Activated T-cell treated with anti-CD3 and anti-CD28 coated beads, Interleukin-2, amount 50 U/mL, for 72 hours (primary cell): ENCODE data around the gene ELMO1. TPM values are rescaled to one million over a fixed set of nuclear protein-coding genes. Genes with fewer than 3 reads are reported as not detected.

ENCODE experiments used
- ATAC-seq, 2 donors: fragments of 150-1000 bp; cut with Tn5 transposase; replicated peaks in 1 of 2; 2 replicates each; pipeline ENCODE4 v1.10.0; 2021; ENCODE audit warnings: moderate library complexity in 2 of 2, mild to moderate bottlenecking in 1 of 2
- DNase-seq, 2 donors: peaks; one replicate each; pipeline ENCODE4 v3.0.0; 2021 to 2022; ENCODE audit warnings: mixed read lengths in 1 of 2
- H3K27ac Mint-ChIP-seq: one replicate; pipeline ENCODE4 v1.8.0; 2022; ENCODE audit warnings: mild to moderate bottlenecking, moderate library complexity, mixed read lengths
- H3K27me3 Mint-ChIP-seq: one replicate; pipeline ENCODE4 v1.8.0; 2022; ENCODE audit warnings: low read depth, mixed read lengths
- H3K36me3 Mint-ChIP-seq, 2 donors: one replicate each; pipeline ENCODE4 v1.8.0; 2022; ENCODE audit warnings: mixed read lengths in 2 of 2, mild to moderate bottlenecking in 1 of 2; ENCODE audit not compliant: insufficient read depth in 2 of 2
- H3K4me1 Mint-ChIP-seq: one replicate; pipeline ENCODE4 v1.8.0; 2022; ENCODE audit warnings: low read depth, mixed read lengths
- H3K4me3 Mint-ChIP-seq, 2 donors: one replicate each; pipeline ENCODE4 v1.8.0; 2022; ENCODE audit warnings: mild to moderate bottlenecking in 2 of 2, mixed read lengths in 2 of 2, moderate library complexity in 2 of 2
- H3K9me3 Mint-ChIP-seq, 2 donors: one replicate each; pipeline ENCODE4 v1.8.0; 2022; ENCODE audit warnings: mixed read lengths in 2 of 2
- total RNA-seq, 2 donors: library from RNA; stranded (reverse); gene quantifications; one replicate each; pipeline ENCODE4 v1.2.3, GENCODE V29; 2022

ELMO1 gene
- total RNA-seq, 2 donors from 2014 or later, result 97.2 to 113 TPM

GRCh38 chr7:36966039-36966438 is 482.6 kb downstream of the ELMO1 start:
- DNase-seq (no peak), ATAC-seq (no peak)
- Mint-ChIP-seq H3K27me3 (no peaks in the 10 kb centered on the region), H3K27ac (no peak overlapping the region), H3K4me3 (no peak overlapping the region), H3K4me1 (peaks cover 49% of the 10 kb centered on the region), H3K9me3 (peaks cover 0 to 2% of the 10 kb centered on the region in 2 donors), H3K36me3 (peaks cover 4 to 8% of the 10 kb centered on the region in 2 donors)

DNA sequence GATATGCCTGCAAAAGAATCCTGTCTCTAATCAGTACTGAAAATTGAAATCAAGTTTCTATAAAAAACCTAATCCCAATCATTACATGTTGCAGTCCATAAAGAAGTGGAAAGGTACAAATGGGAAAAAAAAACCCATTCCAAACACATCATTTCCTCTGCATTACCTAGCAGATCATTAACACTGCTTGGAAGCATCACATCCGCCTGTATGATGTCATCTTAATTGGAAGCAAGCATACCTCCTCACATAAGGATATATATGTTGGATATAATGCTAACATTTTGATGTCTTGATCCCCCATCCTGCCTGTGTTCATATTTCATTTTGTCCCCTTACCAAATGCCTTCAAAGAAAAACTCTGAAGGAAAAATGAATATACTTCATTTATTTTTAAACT is 483.0 kb downstream of the ELMO1 start:
- H3K9me3 Mint-ChIP-seq, result peaks cover 0 to 2% of the 10 kb centered on the region in 2 donors
- ATAC-seq (no peak), DNase-seq (no peak)
- H3K27me3 Mint-ChIP-seq, result no peaks in the 10 kb centered on the region
- H3K4me3 Mint-ChIP-seq, result no peak overlapping the region
- H3K4me1 Mint-ChIP-seq, result peaks cover 45% of the 10 kb centered on the region
- no peak overlapping the region for H3K27ac Mint-ChIP-seq
- H3K36me3 Mint-ChIP-seq, result peaks cover 6 to 8% of the 10 kb centered on the region in 2 donors

GRCh38 chr7:36964297-36964696 is 484.4 kb downstream of the ELMO1 start:
- Mint-ChIP-seq H3K4me3 (peak overlapping the region in 1 of 2 donors; percentile 3), H3K9me3 (peaks cover 0 to 2% of the 10 kb centered on the region in 2 donors), H3K27me3 (no peaks in the 10 kb centered on the region), H3K27ac (peak overlapping the region; percentile 33), H3K36me3 (peaks cover 6 to 8% of the 10 kb centered on the region in 2 donors), H3K4me1 (peaks cover 34% of the 10 kb centered on the region)
- no peak for DNase-seq
- peak in 1 of 2 donors; percentile 58 for ATAC-seq

GRCh38 chr7:36962367-36962766 is 486.3 kb downstream of the ELMO1 start:
- peaks cover 0 to under 1% of the 10 kb centered on the region in 2 donors for H3K9me3 Mint-ChIP-seq
- no peaks in the 10 kb centered on the region for H3K27me3 Mint-ChIP-seq
- peaks cover 32% of the 10 kb centered on the region for H3K4me1 Mint-ChIP-seq
- H3K4me3 Mint-ChIP-seq, result no peak overlapping the region
- DNase-seq (no peak), ATAC-seq (no peak)
- peaks cover 6 to 8% of the 10 kb centered on the region in 2 donors for H3K36me3 Mint-ChIP-seq
- no peak overlapping the region for H3K27ac Mint-ChIP-seq

- ATAC-seq, result no peak
- H3K27ac Mint-ChIP-seq, result no peak overlapping the region
- peaks cover 32% of the 10 kb centered on the region for H3K4me1 Mint-ChIP-seq
Observed at GRCh38 chr7:36961693-36962092, 487.0 kb downstream of the ELMO1 start.

DNA sequence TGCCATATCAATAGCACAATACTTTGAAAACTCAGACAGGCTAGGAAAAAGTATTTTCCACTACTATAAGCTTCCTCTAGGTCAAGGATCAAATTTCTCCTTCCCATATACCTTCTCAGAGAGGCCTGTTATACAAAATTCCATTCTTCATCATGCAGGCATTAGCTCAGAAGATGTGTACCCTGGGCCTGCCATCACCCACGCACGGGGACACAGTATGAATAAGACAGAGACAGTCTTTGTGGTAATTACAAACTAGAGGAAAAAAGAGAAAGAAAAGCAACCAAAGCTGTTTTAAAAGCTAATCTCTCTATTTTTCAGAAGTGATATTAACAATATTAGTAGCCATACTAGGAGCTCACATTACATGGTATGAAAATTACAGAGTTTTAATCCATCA is 487.6 kb downstream of the ELMO1 start:
- peak overlapping the region in 1 of 2 donors; percentile 34 for H3K4me3 Mint-ChIP-seq
- DNase-seq, result peak; percentile 14 to 20
- no peaks in the 10 kb centered on the region for H3K27me3 Mint-ChIP-seq

More at GRCh38 chr7:36961693-36962092, 487.0 kb downstream of the ELMO1 start:
- Mint-ChIP-seq H3K4me3 (no peak overlapping the region), H3K27me3 (no peaks in the 10 kb centered on the region), H3K36me3 (peaks cover 6 to 8% of the 10 kb centered on the region in 2 donors), H3K9me3 (no peaks in the 10 kb centered on the region)
- no peak for DNase-seq

DNA sequence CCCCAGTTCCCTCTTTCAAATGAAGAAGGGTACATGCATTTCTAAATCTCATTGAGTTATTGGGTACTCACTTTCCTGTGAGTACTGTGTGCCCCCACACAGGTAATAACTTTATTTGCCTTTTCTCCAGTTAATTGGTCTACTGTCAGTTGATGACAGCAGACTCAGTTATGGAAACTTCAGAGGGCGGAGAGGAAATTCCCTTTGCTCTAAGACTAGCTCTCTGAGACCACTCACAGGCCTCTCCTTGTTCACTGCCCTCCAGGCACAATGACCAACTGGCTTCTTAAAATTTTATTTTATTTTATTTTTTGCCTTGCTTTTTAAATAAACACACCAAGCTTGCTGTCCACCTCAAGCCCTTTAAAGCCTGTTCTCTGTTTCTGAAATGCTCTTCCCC is 488.6 kb downstream of the ELMO1 start:
- DNase-seq (no peak), ATAC-seq (no peak)
- no peak overlapping the region for H3K27ac Mint-ChIP-seq
- no peaks in the 10 kb centered on the region for H3K27me3 Mint-ChIP-seq
- peaks cover 0 to 4% of the 10 kb centered on the region in 2 donors for H3K9me3 Mint-ChIP-seq
- no peak overlapping the region for H3K4me3 Mint-ChIP-seq
- H3K4me1 Mint-ChIP-seq, result peaks cover 21% of the 10 kb centered on the region
- peaks cover 6 to 16% of the 10 kb centered on the region in 2 donors for H3K36me3 Mint-ChIP-seq

More for the DNA sequence above, 487.6 kb downstream of the ELMO1 start:
- H3K4me1 Mint-ChIP-seq, result peaks cover 30% of the 10 kb centered on the region
- H3K27ac Mint-ChIP-seq, result peak overlapping the region; percentile 8
- peaks cover 0 to under 1% of the 10 kb centered on the region in 2 donors for H3K9me3 Mint-ChIP-seq
- H3K36me3 Mint-ChIP-seq, result peaks cover 6 to 10% of the 10 kb centered on the region in 2 donors
- peak; percentile 51 to 56 for ATAC-seq

DNA sequence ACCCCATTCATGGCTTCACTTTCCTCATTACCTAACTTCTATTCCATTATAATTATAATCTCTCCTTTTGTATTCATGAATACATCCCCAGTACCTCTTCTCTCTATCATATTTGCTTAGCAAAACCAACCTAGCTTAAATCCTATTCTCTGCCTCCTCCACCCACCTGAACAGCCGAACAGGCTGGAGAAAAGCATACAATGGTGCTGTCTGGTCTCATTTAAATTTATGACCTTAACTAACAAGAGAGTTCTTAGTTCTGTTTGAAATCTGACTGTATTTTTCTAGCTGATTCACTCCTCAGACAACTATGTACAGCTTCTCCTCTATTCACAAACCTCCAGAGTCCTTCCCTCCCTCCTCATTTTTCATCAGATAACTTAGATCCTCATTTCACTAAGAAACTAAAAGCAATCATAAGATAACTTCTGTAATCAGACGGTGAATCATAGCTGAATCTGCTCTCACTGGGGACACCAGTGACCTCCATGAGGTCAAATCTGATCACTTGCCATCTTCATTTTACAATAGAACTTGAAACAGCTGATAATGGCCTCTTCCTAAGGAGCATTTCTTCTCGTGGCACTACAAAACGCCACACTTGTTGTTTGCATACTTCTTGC is 490.4 kb downstream of the ELMO1 start:
- peaks cover 13% of the 10 kb centered on the region for H3K4me1 Mint-ChIP-seq
- H3K27ac Mint-ChIP-seq, result no peak overlapping the region
- no peaks in the 10 kb centered on the region for H3K27me3 Mint-ChIP-seq
- no peak overlapping the region for H3K4me3 Mint-ChIP-seq
- ATAC-seq (peak in 1 of 2 donors; percentile 55), DNase-seq (no peak)
- H3K9me3 Mint-ChIP-seq, result peaks cover 0 to 4% of the 10 kb centered on the region in 2 donors
- H3K36me3 Mint-ChIP-seq, result peaks cover 10 to 14% of the 10 kb centered on the region in 2 donors

DNA sequence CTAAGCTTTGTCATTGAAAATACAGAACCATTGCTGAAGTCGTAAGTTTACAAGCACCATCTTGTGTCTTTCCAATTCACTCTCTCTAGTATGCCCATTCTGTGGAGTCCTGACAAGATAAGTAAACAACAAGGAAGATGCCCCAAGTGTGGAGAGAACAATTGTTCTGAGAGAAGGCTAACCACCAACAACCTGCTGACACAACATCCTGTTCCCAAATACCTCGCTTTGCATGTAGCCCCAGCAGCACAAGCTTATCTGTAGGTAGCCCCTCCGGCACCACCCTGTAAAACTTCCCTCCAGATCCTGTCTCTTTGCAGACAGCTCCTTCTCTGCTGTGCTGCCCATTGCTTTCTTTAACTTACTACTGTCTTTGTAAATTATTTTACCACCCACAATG is 491.0 kb downstream of the ELMO1 start:
- ATAC-seq (no peak), DNase-seq (no peak)
- H3K27me3 Mint-ChIP-seq, result no peaks in the 10 kb centered on the region
- peaks cover 10% of the 10 kb centered on the region for H3K4me1 Mint-ChIP-seq
- H3K36me3 Mint-ChIP-seq, result peaks cover 10 to 13% of the 10 kb centered on the region in 2 donors
- H3K27ac Mint-ChIP-seq, result no peak overlapping the region
- H3K4me3 Mint-ChIP-seq, result no peak overlapping the region
- peaks cover 0 to 4% of the 10 kb centered on the region in 2 donors for H3K9me3 Mint-ChIP-seq

DNA sequence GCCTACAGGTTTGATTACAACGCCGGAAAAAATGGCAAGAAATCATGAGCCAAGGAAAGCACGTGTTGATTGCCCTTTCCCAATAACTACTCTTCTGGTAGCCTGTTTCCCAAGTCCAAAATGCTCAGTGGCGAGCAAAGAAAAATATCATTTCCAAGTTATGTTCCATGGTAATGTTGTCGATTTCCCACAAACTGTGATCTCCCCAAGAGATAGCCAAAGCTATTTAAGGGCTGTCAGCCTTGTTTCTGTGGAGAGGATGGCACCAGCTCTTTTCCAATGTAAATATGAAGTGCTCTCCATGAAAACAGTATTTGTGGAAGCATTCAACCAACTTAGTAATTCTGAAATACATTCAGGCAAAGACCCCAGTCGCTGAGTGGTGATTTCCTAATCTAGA is 491.9 kb downstream of the ELMO1 start:
- DNase-seq (no peak), ATAC-seq (no peak)
- Mint-ChIP-seq H3K4me1 (peaks cover 2% of the 10 kb centered on the region), H3K27ac (no peak overlapping the region), H3K9me3 (peaks cover 2 to 6% of the 10 kb centered on the region in 2 donors), H3K36me3 (peaks cover 11 to 13% of the 10 kb centered on the region in 2 donors), H3K4me3 (no peak overlapping the region), H3K27me3 (no peaks in the 10 kb centered on the region)

DNA sequence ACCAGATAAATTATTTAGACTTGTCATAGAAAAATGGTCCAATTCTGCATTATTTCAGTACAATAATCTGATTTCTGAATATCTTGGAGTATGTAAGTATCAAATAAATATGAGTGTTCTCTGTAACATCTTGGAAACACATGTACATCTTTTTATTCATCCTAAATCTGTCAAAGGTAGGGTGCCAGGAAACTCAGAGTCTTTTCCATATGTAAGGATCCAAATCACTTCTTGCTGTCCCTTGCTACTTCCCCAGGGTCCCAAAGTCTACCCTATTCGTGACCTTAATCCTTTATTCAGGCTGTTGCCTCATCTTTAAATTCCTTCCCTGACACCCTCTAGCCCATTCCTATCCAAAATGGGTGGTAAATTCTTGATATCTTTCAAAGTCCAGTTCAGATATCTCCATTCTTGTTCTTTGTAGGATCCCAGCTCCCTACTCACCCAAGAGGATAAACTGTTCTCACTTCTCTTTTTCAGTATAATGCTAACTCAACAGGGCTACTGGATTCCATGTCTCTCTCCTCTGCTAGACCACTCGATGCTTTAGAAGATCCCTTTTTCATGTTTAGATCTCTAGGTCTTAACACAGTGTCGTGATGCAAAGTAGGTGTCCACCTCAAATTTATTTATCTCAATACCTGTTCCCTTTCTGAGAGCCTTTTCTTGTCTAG is 493.1 kb downstream of the ELMO1 start:
- DNase-seq, result no peak
- H3K4me3 Mint-ChIP-seq, result no peak overlapping the region
- H3K36me3 Mint-ChIP-seq, result peaks cover 17 to 21% of the 10 kb centered on the region in 2 donors
- H3K9me3 Mint-ChIP-seq, result peaks cover 4 to 15% of the 10 kb centered on the region in 2 donors
- ATAC-seq, result no peak
- no peaks in the 10 kb centered on the region for H3K4me1 Mint-ChIP-seq
- H3K27ac Mint-ChIP-seq, result no peak overlapping the region
- no peaks in the 10 kb centered on the region for H3K27me3 Mint-ChIP-seq

DNA sequence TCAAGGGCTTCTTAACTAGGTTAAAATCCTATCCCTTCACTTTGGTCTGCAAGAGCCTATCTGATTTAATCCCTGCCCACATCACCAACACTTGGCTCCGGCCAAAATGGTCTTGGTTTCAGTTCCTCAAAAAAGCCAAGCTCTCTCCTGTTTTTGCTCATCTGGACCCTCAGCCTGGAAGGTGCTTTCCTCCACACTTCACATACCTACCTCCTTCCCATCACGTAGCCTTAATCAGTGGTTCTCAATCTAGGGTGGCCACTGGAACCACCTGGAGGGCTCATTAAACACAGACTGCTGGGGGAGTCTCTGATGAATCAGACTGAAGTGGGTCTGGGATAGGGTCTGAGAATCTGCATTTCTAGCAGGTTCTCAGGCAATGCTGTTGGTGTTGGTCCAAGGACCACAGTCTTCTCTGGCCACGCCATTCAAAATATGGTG is 497.4 kb downstream of the ELMO1 start:
- Mint-ChIP-seq H3K27ac (peak overlapping the region; percentile 21), H3K27me3 (no peaks in the 10 kb centered on the region), H3K9me3 (peaks cover 23 to 42% of the 10 kb centered on the region in 2 donors), H3K4me3 (no peak overlapping the region), H3K36me3 (peaks cover 43 to 53% of the 10 kb centered on the region in 2 donors), H3K4me1 (peaks cover 13% of the 10 kb centered on the region)
- ATAC-seq, result no peak
- no peak for DNase-seq
